HG03135 (cell line): ENCODE data around the gene KRT81.
"Not testable (repeated sequence)": the region's sequence is repeated elsewhere in the genome, so short reads cannot be mapped to it uniquely, and the experiment has no call there.

Experiments
- ATAC-seq: cut with Tn5 transposase; IDR thresholded peaks from one replicate; pipeline ENCODE4 v1.9.1; 2021; ENCODE audit warnings: mild to moderate bottlenecking, moderate library complexity; ENCODE audit not compliant: unreplicated experiment

KRT81 gene

GRCh38 chr12:52245259-52245961 is 45.9 kb downstream of the KRT81 start:
- no peak for ATAC-seq

DNA sequence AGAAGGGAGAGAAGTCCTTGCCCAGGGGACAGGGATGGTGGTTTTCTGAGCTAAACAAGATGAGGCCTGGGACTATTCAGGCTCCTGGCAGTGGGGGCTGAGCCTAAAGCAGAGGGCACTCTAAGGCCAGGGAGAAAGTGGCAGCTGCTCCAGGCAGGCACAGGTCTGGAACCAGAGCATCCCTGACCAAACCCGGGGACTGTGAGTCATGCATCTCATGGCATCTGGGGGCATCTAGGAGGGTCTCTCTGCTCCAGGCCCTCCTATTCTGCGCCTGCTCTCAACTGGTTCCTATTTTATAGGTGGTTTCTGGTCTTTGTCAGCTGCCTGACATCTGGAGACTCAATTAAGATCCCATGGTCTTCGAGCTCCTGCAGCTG is 46.7 kb downstream of the KRT81 start:
- ATAC-seq: no peak

DNA sequence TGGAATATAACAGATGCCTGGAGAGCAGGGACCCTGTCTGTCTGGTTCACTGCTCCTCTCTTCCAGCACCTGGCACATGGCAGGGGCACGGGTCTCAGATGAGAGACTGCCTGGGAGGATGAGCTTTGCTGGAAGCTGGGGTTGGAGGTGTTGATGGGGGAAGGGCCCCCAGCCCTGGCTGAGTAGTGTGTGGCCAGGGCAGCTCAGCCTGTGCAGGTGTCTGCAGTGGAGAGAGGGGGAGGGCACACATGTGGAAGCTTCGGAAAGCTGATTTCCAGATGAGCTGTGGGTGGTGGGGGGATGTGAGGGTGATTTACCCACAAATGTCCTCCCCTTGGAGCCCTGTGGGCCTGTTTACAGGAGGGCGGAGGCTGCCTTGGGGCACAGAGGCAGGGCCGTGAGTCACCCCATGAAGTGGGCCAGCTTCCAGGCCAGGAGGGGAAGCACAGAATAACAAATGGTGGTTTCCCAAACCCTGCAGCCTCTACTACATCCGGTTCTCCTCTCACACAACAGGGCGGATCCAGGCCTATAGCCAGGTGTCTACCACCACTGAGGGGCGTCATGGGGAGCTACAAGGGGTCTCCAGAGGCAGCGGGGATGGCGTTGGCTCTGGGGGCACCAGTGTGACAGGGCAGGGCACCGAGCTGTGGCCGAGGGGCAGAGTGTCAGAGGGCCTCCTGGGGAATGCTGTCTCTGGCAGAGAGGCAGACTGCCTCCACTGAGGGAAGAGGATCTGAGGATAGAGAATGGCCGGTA is 47.3 kb downstream of the KRT81 start:
- ATAC-seq: peak; percentile 92

GRCh38 chr12:52243259-52243855 is 48.0 kb downstream of the KRT81 start:
- ATAC-seq: no peak

- ATAC-seq: no peak
Observed at GRCh38 chr12:52242442-52243258, 48.7 kb downstream of the KRT81 start.

GRCh38 chr12:52241205-52241842 is 50.0 kb downstream of the KRT81 start:
- no peak for ATAC-seq

DNA sequence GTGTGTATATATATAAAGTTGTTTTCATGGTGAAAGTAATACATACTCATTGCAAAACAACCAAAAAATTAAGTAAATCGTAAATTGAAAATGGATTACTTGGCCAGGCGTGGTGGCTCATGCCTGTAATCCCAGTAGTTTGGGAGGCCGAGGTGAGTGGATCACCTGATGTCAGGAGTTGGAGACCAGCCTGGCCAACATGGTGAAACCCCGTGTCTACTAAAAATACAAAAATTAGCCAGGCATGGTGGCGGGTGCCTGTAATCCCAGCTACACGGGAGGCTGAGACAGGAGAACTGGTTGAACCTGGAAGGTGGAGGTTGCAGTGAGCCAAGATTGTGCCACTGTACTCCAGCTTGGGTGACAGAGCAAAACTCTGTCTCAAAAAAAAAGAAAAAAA is 51.1 kb downstream of the KRT81 start:
- not testable (repeated sequence) for ATAC-seq

DNA sequence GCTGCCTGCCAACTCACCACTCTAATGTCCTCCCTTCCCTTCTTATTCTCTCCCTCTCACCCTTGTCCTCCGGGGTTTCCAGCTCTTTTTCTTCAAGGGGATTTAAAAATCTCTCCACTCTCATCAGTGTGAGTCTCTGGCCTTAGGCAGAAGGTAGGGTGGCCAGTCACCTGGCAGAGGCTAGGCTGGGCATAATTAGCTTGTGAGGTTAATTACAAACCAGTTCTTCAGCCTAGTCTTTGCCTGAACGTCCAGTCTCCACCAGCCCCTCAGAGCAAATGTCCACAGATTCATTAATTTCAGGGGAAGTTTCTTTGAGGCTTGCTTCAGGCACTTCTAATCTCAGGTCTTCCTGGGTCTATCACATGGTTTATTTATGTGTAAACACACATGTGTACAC is 51.6 kb downstream of the KRT81 start:
- ATAC-seq: no peak

DNA sequence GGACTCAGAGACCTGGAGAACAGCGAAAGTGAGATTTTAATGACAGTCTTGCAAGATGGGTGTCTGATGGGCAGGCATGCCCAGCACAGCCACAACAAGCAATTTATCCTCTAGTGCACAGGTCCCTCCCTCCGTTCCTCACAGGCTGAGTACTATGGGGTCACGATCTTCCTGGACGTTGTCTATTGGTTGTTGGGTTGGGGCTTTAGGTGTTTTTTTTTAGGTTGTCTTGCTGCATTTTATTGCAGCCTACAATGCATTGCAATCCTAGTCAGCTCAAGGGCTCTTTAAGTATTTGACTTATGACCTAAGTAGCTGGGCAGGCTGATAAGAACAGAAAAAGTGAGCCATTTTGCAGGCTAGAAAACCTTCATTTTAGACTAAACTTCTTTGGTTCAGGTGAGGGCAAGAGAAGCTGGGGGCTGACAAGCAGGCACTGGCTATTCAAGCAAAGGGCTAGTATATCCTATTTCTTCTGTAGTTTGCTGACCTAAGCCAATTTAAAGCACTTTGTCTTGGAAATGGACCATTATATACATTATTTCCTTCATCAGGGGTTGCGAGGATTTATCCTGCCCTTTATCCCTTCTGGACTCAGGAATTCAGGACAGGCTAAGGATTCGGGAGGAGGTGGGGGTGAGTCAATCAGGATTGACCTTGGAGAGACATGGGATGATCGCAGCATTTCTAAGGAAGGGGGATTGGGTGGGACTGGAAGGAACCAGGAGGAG is 52.3 kb downstream of the KRT81 start:
- ATAC-seq: no peak

GRCh38 chr12:52238207-52238840 is 53.0 kb downstream of the KRT81 start:
- no peak for ATAC-seq

DNA sequence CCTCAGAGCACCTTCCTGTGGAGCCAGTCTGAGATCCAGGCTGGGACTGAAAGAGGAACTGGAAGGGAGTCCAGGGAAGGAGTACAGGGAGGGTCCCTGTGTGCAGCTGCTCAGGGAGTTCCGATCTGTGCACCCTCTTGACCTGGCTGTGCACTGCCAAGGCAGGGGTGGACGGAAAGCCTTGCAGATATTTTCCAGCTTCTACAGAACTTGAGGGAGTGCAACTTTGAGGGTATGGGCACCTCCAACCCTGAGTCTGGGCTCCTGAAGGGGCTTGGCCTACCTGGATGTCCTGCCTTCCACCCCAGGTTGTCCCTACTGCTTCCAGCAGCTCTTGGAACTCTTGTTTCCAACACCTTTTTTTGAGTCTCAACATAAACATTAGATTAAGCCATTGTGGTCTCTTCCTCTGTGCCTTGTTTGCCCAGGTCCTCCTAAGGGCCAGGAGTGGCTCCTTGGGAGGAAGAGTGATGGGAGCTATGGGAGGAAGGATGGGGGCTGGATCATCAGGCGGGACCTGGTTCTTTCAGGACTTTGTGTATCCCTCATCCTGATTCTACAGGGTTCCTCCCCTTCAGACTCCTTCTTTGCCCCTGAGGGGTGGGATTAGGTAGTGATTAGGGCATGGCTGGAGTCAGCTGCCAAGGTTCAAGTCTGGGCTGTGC is 54.8 kb downstream of the KRT81 start:
- ATAC-seq: no peak
